ENCODE results near the gene PPP1R12B.
"Not testable (repeated sequence)": the region's sequence is repeated elsewhere in the genome, so short reads cannot be mapped to it uniquely, and the experiment has no call there.

Gene PPP1R12B

DNA sequence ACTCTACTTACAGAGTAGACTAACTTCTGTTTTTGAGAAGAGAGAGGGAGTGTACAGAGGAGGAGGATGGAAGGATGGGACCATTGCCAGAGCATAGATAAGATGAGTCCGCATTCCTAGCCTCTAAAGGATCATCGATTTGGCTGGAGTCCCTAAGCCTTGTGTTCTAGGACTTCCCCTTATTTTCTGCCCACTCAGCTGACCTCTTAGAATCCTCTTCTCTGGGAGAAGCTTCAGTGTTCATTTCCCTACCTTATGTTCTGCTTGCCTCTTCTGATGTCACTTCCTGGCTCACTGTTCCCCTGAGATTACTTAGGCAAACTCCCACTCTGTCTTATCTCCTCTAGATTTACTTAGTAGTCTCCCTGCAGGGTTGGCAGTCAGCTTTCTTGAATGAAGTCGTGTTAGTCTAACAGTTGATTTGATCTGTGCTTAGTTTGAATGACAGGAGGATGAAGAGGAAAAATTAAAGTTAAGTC lies 205.1 kb downstream of the PPP1R12B start:
- Histone ChIP-seq H3K9ac (ENCODE audit: low read depth, low read length) (no peak overlapping the region), H3K4me3 (ENCODE audit: low read length) (no peak overlapping the region), H3K27ac (ENCODE audit: low read depth, low read length) (no peak overlapping the region), H3K9me3 (ENCODE audit: insufficient read depth, low read depth, low read length) (no peaks in the 10 kb centered on the region), H3K4me1 (ENCODE audit: insufficient read depth, low read length) (no peaks in the 10 kb centered on the region), H3K36me3 (ENCODE audit: insufficient read depth, low read length) (no peaks in the 10 kb centered on the region), H3K27me3 (ENCODE audit: insufficient read depth, low read length) (no peaks in the 10 kb centered on the region)
- WGBS: 89% methylated on average over 3 of the region's 3 CpGs

DNA sequence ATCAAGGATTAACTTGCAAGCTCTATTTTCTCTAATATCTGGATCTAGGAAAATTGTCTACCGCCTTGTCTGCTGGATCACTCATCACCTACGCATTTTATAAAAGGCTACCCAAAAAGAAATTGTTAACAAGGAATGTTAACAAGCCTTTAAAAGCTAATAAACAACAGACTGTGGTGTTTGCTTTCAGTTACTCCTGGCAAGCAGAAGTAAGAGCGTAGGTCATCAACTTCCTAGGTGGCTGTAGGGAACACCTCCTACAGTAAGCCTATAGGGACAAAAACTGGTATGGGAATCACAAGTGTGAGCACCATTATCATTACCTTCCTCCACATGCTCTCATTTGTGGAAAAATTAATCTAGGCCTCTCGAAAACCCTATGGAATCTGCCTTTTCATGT lies 206.1 kb downstream of the PPP1R12B start:
- WGBS: 90% methylated on average over 3 of the region's 4 CpGs
- not testable (repeated sequence) for H3K27ac ChIP-seq (ENCODE audit: low read depth, low read length); H3K27me3 ChIP-seq (ENCODE audit: insufficient read depth, low read length); H3K9me3 ChIP-seq (ENCODE audit: insufficient read depth, low read depth, low read length); H3K9ac ChIP-seq (ENCODE audit: low read depth, low read length); H3K4me3 ChIP-seq (ENCODE audit: low read length); H3K4me1 ChIP-seq (ENCODE audit: insufficient read depth, low read length); H3K36me3 ChIP-seq (ENCODE audit: insufficient read depth, low read length)

DNA sequence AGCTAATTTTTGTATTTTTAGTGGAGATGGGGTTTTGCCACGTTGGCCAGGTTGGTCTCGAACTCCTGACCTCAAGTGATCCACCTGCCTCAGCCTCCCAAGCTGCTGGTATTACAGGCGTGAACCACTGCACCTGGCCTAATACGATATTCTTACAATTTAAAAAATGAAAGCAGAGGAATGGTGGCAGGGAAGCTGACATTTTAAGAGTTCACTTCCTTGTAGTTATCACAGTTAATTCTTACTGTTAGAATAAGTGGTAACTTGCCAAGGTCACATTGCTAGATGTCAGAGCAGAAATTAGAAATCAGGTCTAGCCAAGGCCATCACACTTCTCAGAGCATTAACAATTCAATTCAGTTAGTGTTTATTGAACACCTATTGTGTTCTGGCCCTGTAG lies 207.5 kb downstream of the PPP1R12B start:
- H3K27me3 ChIP-seq (ENCODE audit: insufficient read depth, low read length); H3K9ac ChIP-seq (ENCODE audit: low read depth, low read length); H3K27ac ChIP-seq (ENCODE audit: low read depth, low read length); H3K36me3 ChIP-seq (ENCODE audit: insufficient read depth, low read length); H3K4me1 ChIP-seq (ENCODE audit: insufficient read depth, low read length); H3K9me3 ChIP-seq (ENCODE audit: insufficient read depth, low read depth, low read length); H3K4me3 ChIP-seq (ENCODE audit: low read length): not testable (repeated sequence)
- 90% methylated on average over 3 of the region's 4 CpGs for WGBS

DNA sequence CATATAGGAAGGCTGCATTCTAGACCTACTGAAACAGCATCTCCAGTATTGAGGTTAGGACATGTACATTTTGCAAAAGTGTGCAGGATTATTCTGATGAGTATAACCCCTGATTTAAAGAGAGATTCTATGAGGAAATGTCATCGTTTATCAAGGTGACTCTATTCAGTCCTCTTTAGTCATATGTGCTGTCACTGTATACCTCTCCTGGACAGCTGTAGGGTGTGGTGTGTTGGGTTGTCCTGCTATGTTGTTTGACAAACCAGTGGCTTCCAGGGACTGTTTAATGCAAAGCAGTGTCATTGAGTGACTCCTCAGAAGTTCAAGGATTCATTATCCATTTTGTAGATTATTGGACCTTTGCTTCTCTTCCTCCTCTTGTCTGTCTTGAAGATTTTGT lies 209.2 kb downstream of the PPP1R12B start:
- not testable (repeated sequence) for H3K4me3 ChIP-seq (ENCODE audit: low read length); H3K27me3 ChIP-seq (ENCODE audit: insufficient read depth, low read length); H3K27ac ChIP-seq (ENCODE audit: low read depth, low read length); H3K9me3 ChIP-seq (ENCODE audit: insufficient read depth, low read depth, low read length); H3K36me3 ChIP-seq (ENCODE audit: insufficient read depth, low read length); H3K9ac ChIP-seq (ENCODE audit: low read depth, low read length)
- 94% methylated on average over 1 of the region's 1 CpG for WGBS
- H3K4me1 ChIP-seq (ENCODE audit: insufficient read depth, low read length): peaks cover 13% of the 10 kb centered on the region

DNA sequence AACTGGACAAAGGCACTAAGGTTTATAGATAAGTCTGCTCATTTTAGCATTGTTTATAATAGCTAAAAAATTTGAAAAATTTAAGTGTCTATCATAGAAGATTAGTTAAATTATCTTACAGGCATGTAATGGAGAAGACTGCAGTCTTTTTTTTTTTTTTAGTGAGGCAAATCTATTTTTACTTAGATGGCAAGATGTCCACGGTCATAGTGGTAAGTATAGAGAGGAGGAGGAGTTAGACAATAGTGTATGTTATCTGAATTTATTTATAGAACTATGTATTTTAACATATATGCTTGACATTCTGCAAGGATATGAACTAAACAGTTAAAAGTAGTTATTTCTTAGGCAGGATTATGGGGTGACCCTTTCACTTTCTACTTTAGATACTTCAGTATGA lies 212.7 kb downstream of the PPP1R12B start:
- WGBS: no CpG with 5 or more reads among the region's 1 CpG
- Histone ChIP-seq H3K27me3 (ENCODE audit: insufficient read depth, low read length) (no peaks in the 10 kb centered on the region), H3K9ac (ENCODE audit: low read depth, low read length) (no peak overlapping the region), H3K4me3 (ENCODE audit: low read length) (no peak overlapping the region), H3K9me3 (ENCODE audit: insufficient read depth, low read depth, low read length) (no peaks in the 10 kb centered on the region), H3K4me1 (ENCODE audit: insufficient read depth, low read length) (peaks cover 24% of the 10 kb centered on the region), H3K36me3 (ENCODE audit: insufficient read depth, low read length) (no peaks in the 10 kb centered on the region), H3K27ac (ENCODE audit: low read depth, low read length) (no peak overlapping the region)

DNA sequence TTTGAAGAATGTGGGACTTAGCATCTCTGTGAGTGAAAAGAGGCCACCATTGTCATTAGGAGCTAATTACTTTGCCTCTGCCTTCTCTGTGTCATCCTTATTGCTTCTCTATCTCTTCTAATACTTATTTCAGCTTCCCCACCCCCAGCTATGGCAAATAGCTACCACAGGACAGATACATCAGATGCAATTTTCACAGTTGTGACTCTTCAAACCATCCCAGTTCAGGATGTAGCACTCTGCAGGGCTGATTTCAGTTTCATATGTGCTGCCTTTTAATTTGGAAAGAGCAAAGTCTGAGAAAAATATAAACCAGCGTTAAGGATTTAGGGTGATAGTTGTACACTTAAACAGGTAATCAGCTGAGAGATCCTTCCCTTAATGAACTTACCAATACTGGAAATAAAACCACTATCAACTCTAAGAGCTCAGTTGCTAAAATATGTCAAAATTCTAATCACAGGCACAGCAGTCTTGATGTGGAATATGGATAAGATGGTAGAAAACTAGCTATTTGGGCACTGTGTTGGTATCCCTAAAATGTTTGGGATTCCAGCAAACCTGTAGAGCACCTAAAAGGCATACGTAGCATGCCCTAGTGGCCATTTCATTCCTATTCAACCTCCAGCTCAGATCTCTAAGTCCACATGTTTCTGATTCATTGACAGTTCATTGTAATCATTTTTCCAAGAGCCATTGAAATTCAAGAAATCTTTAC lies 213.4 kb downstream of the PPP1R12B start:
- no peaks in the 10 kb centered on the region for H3K9me3 ChIP-seq (ENCODE audit: insufficient read depth, low read depth, low read length)
- peaks cover 30% of the 10 kb centered on the region for H3K4me1 ChIP-seq (ENCODE audit: insufficient read depth, low read length)
- H3K9ac ChIP-seq (ENCODE audit: low read depth, low read length): no peak overlapping the region
- no peak overlapping the region for H3K27ac ChIP-seq (ENCODE audit: low read depth, low read length)
- 78% methylated on average over 2 of the region's 2 CpGs for WGBS
- H3K27me3 ChIP-seq (ENCODE audit: insufficient read depth, low read length): no peaks in the 10 kb centered on the region
- no peak overlapping the region for H3K4me3 ChIP-seq (ENCODE audit: low read length)
- H3K36me3 ChIP-seq (ENCODE audit: insufficient read depth, low read length): no peaks in the 10 kb centered on the region

DNA sequence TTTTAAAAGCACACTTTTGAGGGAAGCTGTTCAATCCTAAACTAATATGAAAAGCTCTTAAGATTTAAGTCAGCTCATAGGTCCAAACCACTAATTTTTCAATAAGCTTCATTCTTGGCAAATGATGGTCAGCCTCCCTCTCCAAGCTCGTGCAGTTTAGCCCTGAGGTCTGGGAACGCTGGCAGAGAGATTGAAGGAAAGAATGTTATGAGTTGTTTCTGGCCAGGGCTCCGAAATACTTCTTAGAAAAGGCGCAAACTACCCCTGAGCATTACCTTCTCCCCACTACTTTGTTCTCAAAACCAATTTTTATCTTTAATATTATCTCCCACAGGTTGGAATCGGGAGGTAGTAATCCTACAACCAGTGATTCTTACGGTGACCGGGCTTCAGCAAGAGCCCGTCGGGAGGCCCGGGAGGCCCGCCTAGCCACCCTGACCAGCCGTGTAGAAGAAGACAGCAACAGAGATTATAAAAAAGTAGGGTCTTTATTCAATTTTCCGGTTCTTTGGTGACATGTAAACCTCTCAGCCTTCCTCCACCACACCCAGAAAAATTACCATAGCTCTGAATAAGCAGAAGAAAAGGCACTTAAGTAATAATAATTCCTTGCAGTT lies 214.1 kb downstream of the PPP1R12B start:
- Histone ChIP-seq H3K4me1 (ENCODE audit: insufficient read depth, low read length) (peaks cover 37% of the 10 kb centered on the region), H3K9me3 (ENCODE audit: insufficient read depth, low read depth, low read length) (no peaks in the 10 kb centered on the region), H3K27me3 (ENCODE audit: insufficient read depth, low read length) (no peaks in the 10 kb centered on the region), H3K9ac (ENCODE audit: low read depth, low read length) (no peak overlapping the region), H3K4me3 (ENCODE audit: low read length) (no peak overlapping the region), H3K36me3 (ENCODE audit: insufficient read depth, low read length) (no peaks in the 10 kb centered on the region), H3K27ac (ENCODE audit: low read depth, low read length) (no peak overlapping the region)
- WGBS: 95% methylated on average over 12 of the region's 13 CpGs

DNA sequence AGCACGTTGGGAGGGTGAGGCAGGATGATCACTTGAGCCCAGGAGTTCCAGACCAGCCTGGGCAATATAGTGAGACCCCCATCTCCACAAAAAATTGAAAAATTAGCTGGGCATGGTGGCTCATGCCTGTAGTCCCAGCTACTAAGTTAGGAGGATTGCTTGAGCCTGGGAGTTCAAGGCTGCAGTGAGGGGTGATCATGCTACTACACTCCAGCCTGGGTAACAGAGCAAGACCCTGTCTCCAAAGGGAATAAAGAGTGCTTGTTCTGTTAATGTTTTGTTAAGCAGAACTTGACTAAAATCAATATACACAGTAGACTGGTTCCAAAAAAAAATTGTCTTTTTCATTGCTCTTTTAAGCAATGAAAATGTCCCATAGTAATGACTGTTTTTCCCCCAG lies 215.3 kb downstream of the PPP1R12B start:
- Histone ChIP-seq H3K4me3 (ENCODE audit: low read length) (no peak overlapping the region), H3K27me3 (ENCODE audit: insufficient read depth, low read length) (no peaks in the 10 kb centered on the region), H3K4me1 (ENCODE audit: insufficient read depth, low read length) (peaks cover 49% of the 10 kb centered on the region), H3K27ac (ENCODE audit: low read depth, low read length) (no peak overlapping the region), H3K9me3 (ENCODE audit: insufficient read depth, low read depth, low read length) (no peaks in the 10 kb centered on the region), H3K9ac (ENCODE audit: low read depth, low read length) (no peak overlapping the region), H3K36me3 (ENCODE audit: insufficient read depth, low read length) (no peaks in the 10 kb centered on the region)
- 100% methylated on average over 1 of the region's 1 CpG for WGBS

DNA sequence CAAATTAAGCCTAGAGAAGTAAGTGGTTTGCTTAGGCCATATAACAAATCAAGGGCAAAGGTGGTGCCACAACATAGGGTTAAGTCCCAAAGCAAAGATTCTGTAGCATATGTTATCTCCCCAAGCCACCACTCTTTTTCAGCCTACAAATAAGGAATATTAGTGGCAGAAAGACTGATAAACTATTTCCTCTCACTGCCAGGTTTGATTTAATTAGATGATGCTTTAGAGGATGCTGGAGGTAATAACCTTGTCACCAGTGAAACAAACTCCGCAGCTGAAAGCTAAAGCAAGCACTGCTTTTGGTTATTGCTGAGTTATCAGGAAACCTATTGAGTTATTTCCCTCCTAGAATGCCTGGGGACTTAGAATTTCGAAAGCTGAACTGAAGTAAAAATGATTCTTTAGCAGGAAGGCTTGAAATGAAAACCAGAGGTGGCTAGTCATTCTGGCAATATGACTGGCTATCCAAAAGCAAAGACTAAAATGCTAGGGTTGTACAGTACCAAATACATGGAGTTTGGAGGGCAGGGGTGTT lies 216.5 kb downstream of the PPP1R12B start:
- peaks cover 54% of the 10 kb centered on the region for H3K4me1 ChIP-seq (ENCODE audit: insufficient read depth, low read length)
- H3K9me3 ChIP-seq (ENCODE audit: insufficient read depth, low read depth, low read length): no peaks in the 10 kb centered on the region
- 94% methylated on average over 2 of the region's 2 CpGs for WGBS
- H3K9ac ChIP-seq (ENCODE audit: low read depth, low read length): no peak overlapping the region
- no peaks in the 10 kb centered on the region for H3K36me3 ChIP-seq (ENCODE audit: insufficient read depth, low read length)
- no peak overlapping the region for H3K4me3 ChIP-seq (ENCODE audit: low read length)
- H3K27me3 ChIP-seq (ENCODE audit: insufficient read depth, low read length): no peaks in the 10 kb centered on the region
- no peak overlapping the region for H3K27ac ChIP-seq (ENCODE audit: low read depth, low read length)

DNA sequence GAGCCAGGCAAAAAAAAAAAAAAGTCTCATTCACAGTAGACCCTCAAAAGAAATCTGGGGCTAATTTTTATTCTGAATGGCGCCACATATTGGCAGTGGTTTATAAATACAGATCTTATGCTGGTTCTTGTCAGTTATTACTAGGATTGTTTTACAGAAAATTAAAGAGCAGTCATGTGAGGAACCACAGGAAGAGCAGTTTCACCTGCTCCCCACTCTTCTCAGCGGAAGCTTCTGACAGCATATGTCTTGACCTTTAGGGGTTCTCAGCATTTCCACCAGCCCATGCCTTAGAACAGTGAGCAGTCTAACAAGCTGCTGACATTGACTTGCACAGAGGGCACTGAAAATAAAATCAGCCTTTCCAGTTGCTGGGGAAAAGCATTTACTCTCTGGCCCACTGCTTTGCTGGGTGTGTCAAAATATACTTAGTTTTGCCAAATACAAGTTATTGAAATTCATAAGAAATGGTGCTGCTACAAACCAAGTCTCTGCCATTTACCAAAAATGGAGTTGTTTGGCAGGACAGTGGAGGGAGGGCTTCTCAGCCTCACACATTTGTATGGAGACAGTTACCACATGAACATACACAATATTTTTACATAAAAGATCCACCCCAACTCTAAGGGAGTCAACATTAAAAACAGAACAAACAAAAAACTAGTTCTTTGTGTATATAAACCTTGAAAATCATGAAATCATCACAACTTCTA lies 217.5 kb downstream of the PPP1R12B start:
- H3K4me3 ChIP-seq (ENCODE audit: low read length): no peak overlapping the region
- H3K27me3 ChIP-seq (ENCODE audit: insufficient read depth, low read length): no peaks in the 10 kb centered on the region
- 94% methylated on average over 2 of the region's 2 CpGs for WGBS
- no peaks in the 10 kb centered on the region for H3K36me3 ChIP-seq (ENCODE audit: insufficient read depth, low read length)
- no peaks in the 10 kb centered on the region for H3K9me3 ChIP-seq (ENCODE audit: insufficient read depth, low read depth, low read length)
- H3K27ac ChIP-seq (ENCODE audit: low read depth, low read length): peak overlapping the region; percentile 83
- H3K4me1 ChIP-seq (ENCODE audit: insufficient read depth, low read length): peaks cover 54% of the 10 kb centered on the region
- H3K9ac ChIP-seq (ENCODE audit: low read depth, low read length): no peak overlapping the region

DNA sequence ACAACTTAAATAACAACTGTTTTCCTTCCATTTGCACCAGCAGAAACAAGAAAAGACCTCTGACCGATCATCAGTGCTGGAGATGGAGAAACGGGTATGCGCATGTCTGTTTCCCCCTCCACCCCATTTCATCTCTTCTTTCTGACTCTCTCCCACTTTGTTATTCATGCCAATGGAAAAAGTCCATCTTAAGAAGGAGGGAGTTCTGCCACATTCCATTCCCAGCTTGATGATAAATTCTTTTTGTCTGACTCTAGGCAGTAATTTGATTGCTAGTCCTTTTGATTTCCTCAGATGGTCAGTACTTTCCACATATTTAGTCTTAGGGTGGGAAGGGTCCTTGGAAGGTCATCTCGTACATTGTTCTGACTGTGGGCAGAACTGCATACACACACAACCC lies 219.2 kb downstream of the PPP1R12B start:
- Histone ChIP-seq H3K27ac (ENCODE audit: low read depth, low read length) (peak overlapping the region; percentile 83), H3K4me1 (ENCODE audit: insufficient read depth, low read length) (peaks cover 41% of the 10 kb centered on the region), H3K4me3 (ENCODE audit: low read length) (peak overlapping the region; percentile 30), H3K27me3 (ENCODE audit: insufficient read depth, low read length) (no peaks in the 10 kb centered on the region), H3K9ac (ENCODE audit: low read depth, low read length) (peak overlapping the region; percentile 33; the same call in 1 of the 2 replicates), H3K9me3 (ENCODE audit: insufficient read depth, low read depth, low read length) (no peaks in the 10 kb centered on the region), H3K36me3 (ENCODE audit: insufficient read depth, low read length) (no peaks in the 10 kb centered on the region)
- WGBS: 47% methylated on average over 4 of the region's 4 CpGs

All from HUES64 (cell line).